Loucy (cell line): ENCODE measurements around the gene PSORS1C1.

Experiments
- H2AFZ ChIP-seq: fragments of 200-600 bp; sonication (generic); 2 replicates; pipeline ENCODE4 v1.6.0; 2016; ENCODE audit warnings: antibody characterized with exemption, mild to moderate bottlenecking, low read length, moderate library complexity
- H3F3A ChIP-seq: fragments of 200-600 bp; 2 replicates; pipeline ENCODE4 v1.6.0; 2016; ENCODE audit warnings: antibody characterized with exemption, low read depth, mild to moderate bottlenecking
- H3K27me3 ChIP-seq: fragments of 200-600 bp; sonication (generic); 2 replicates; pipeline ENCODE4 v1.6.1; 2014; ENCODE audit warnings: low read length, mild to moderate bottlenecking; ENCODE audit not compliant: insufficient read depth, poor library complexity, severe bottlenecking
- H3K36me3 ChIP-seq: fragments of 200-600 bp; sonication (generic); 2 replicates; pipeline ENCODE4 v1.6.1; 2016; ENCODE audit warnings: low read length; ENCODE audit not compliant: insufficient read depth
- H3K4me1 ChIP-seq: fragments of 200-600 bp; sonication (generic); 2 replicates; pipeline ENCODE4 v1.5.1; 2014; ENCODE audit warnings: low read length, mild to moderate bottlenecking; ENCODE audit not compliant: insufficient read depth, poor library complexity, severe bottlenecking
- H3K4me2 ChIP-seq: fragments of 200-600 bp; sonication (generic); 2 replicates; pipeline ENCODE4 v1.6.0; 2014; ENCODE audit warnings: antibody characterized with exemption, low read length, low read depth, mild to moderate bottlenecking; ENCODE audit not compliant: poor library complexity, severe bottlenecking
- H3K4me3 ChIP-seq: fragments of 200-600 bp; sonication (generic); 2 replicates; pipeline ENCODE4 v1.5.1; 2014; ENCODE audit warnings: low read length, mild to moderate bottlenecking, mixed read lengths; ENCODE audit not compliant: poor library complexity, severe bottlenecking
- H3K79me2 ChIP-seq: fragments of 200-600 bp; sonication (generic); 2 replicates; pipeline ENCODE4 v1.6.1; 2014; ENCODE audit warnings: low read length; ENCODE audit not compliant: insufficient read depth
- H3K9ac ChIP-seq: fragments of 200-600 bp; sonication (generic); 2 replicates; pipeline ENCODE4 v1.6.0; 2014; ENCODE audit warnings: mild to moderate bottlenecking, low read depth, low read length, moderate library complexity; ENCODE audit not compliant: poor library complexity, severe bottlenecking
- H3K9me2 ChIP-seq: fragments of 200-600 bp; sonication (generic); replicated peaks from 2 replicates; pipeline ENCODE4 v1.6.1; 2016; ENCODE audit warnings: low read depth, low read length, mixed read lengths
- H3K9me3 ChIP-seq: fragments of 200-600 bp; sonication (generic); 2 replicates; pipeline ENCODE4 v1.6.1; 2014; ENCODE audit warnings: mild to moderate bottlenecking, antibody characterized with exemption, low read length, low read depth; ENCODE audit not compliant: insufficient read depth
- H4K20me1 ChIP-seq: fragments of 200-600 bp; sonication (generic); 2 replicates; pipeline ENCODE4 v1.6.0; 2014; ENCODE audit warnings: antibody characterized with exemption, low read length, mild to moderate bottlenecking; ENCODE audit not compliant: insufficient read depth, poor library complexity, severe bottlenecking
- CTCF ChIP-seq: fragments of 200-600 bp; sonication (generic); conservative IDR thresholded peaks from 2 replicates; pipeline ENCODE4 v1.5.1; 2014; ENCODE audit warnings: mild to moderate bottlenecking, antibody characterized with exemption, low read length
- EZH2phosphoT487 ChIP-seq: fragments of 200-600 bp; IDR thresholded peaks from 2 replicates; pipeline ENCODE4 v1.6.1; 2018; ENCODE audit warnings: antibody characterized with exemption, mild to moderate bottlenecking, moderate library complexity, borderline replicate concordance

PSORS1C1 gene

GRCh38 chr6:31130751-31131150 is 16.2 kb downstream of the PSORS1C1 start:
- H3K9me3 ChIP-seq = no peaks in the 10 kb centered on the region
- peaks cover 3% of the 10 kb centered on the region for H3K4me1 ChIP-seq
- H2AFZ ChIP-seq = no peak overlapping the region
- H3K36me3 ChIP-seq = no peaks in the 10 kb centered on the region
- H3K4me2 ChIP-seq = no peak overlapping the region
- no peaks in the 10 kb centered on the region for H3K27me3 ChIP-seq
- no peak overlapping the region for H3K4me3 ChIP-seq
- H3K9me2 ChIP-seq = no peaks in the 10 kb centered on the region
- H3K79me2 ChIP-seq = no peaks in the 10 kb centered on the region
- TF ChIP-seq CTCF (no peak), EZH2phosphoT487 (no peak)
- H4K20me1 ChIP-seq = no peaks in the 10 kb centered on the region
- H3K9ac ChIP-seq = no peak overlapping the region
- H3F3A ChIP-seq = no peaks in the 10 kb centered on the region

GRCh38 chr6:31131595-31131994 is 17.0 kb downstream of the PSORS1C1 start:
- H2AFZ ChIP-seq = no peak overlapping the region
- H3K4me3 ChIP-seq = no peak overlapping the region
- H3F3A ChIP-seq = no peaks in the 10 kb centered on the region
- no peaks in the 10 kb centered on the region for H3K79me2 ChIP-seq
- TF ChIP-seq CTCF (no peak), EZH2phosphoT487 (no peak)
- H3K9me2 ChIP-seq = no peaks in the 10 kb centered on the region
- no peaks in the 10 kb centered on the region for H3K9me3 ChIP-seq
- H3K27me3 ChIP-seq = no peaks in the 10 kb centered on the region
- H3K4me1 ChIP-seq = peaks cover 3% of the 10 kb centered on the region
- no peak overlapping the region for H3K4me2 ChIP-seq
- H4K20me1 ChIP-seq = no peaks in the 10 kb centered on the region
- no peak overlapping the region for H3K9ac ChIP-seq
- no peaks in the 10 kb centered on the region for H3K36me3 ChIP-seq

DNA sequence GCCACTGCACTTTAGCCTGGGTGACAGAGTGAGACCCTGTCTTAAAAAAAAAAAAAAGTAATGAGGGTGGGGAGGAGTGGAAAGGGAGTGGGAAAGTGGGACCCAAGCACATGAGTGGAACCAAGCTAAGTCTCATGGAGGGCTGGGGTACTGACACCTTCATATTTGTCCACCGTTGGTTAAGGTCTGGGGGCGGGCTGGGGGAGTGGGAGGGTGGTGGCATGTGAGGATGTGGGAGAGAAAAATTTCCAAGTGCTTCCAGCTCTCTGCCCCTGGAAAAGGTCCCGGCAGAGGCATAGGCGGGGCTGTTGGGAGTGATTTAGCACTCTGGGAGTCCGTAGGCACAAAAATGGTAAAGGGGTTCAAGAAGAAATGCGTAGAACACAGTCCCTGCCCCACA is 18.2 kb downstream of the PSORS1C1 start:
- Histone ChIP-seq H3K27me3 (no peaks in the 10 kb centered on the region), H3K9me2 (no peaks in the 10 kb centered on the region), H3K36me3 (no peaks in the 10 kb centered on the region), H2AFZ (no peak overlapping the region), H3K4me3 (no peak overlapping the region), H4K20me1 (no peaks in the 10 kb centered on the region), H3K4me1 (peaks cover 3% of the 10 kb centered on the region), H3K79me2 (no peaks in the 10 kb centered on the region), H3K4me2 (no peak overlapping the region), H3K9me3 (no peaks in the 10 kb centered on the region), H3F3A (no peaks in the 10 kb centered on the region), H3K9ac (no peak overlapping the region)
- no peak for TF ChIP-seq EZH2phosphoT487
- TF ChIP-seq CTCF = no peak
